Suprapubic skin (tissue), 4 donors: ENCODE data around the gene PGM1.

Source experiments
- CTCF ChIP-seq, 2 donors: fragments of 200-600 bp in 1 of 2; fragments of 450-650 bp in 1 of 2; sonication (generic) in 1 of 2; IDR thresholded peaks; one replicate each; pipeline ENCODE4 v1.5.1; 2016 to 2019; ENCODE audit warnings: antibody characterized with exemption in 2 of 2, mild to moderate bottlenecking in 1 of 2, moderate library complexity in 1 of 2
- EP300 ChIP-seq: sonication (generic); formaldehyde crosslinking; IDR thresholded peaks from one replicate; pipeline ENCODE4 v1.6.1; 2017; ENCODE audit warnings: antibody characterized with exemption
- POLR2A ChIP-seq, 2 donors: fragments of 450-650 bp; IDR thresholded peaks; one replicate each; pipeline ENCODE4 v1.6.1; 2017; ENCODE audit warnings: antibody characterized with exemption in 2 of 2, mild to moderate bottlenecking in 2 of 2, moderate library complexity in 2 of 2
- POLR2AphosphoS5 ChIP-seq, 3 donors: sonication (generic); formaldehyde crosslinking; IDR thresholded peaks; one replicate each; pipeline ENCODE4 v1.6.1; 2017; ENCODE audit warnings: antibody characterized with exemption in 3 of 3

DNA sequence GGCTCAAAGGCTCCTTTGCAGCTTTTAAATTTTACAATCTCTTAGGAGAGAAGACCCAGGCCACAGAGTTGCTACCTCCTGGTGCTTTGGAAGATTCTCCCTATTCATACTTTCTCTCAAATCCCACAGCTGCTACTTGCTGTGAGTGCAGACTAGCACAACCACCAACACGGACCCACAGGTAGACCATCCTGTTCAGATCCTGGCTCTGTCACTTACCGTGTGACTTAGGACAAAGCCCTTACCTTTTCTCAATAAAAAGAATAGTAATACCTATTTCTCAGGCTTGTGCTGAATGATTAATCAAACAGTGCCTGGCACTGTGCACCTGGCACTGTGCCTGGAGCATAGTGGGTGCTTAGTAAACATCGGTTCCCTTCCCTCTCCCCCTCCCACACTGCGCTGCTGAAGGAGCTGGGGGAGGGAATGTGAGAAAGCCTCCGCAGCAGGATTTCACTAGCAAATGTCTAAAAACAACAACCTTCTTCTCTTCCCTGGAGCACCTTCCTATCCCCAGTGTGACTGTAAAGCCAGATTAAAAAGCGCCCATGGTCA lies 81.7 kb downstream of the PGM1 start:
- TF ChIP-seq CTCF (IDR thresholded peaks at IDR 0.05): no peak
- TF ChIP-seq POLR2AphosphoS5 (IDR thresholded peaks at IDR 0.05): no peak
- no peak for TF ChIP-seq EP300
- TF ChIP-seq POLR2A (IDR thresholded peaks at IDR 0.05): no peak
